Stomach (tissue), 9 donors: ENCODE data around the gene NEK7. TPM values are rescaled to one million over a fixed set of nuclear protein-coding genes. Genes with fewer than 3 reads are reported as not detected.

Experiments
- DNase-seq, 2 donors: peaks; one replicate each; pipeline versions ENCODE4 v3.0.0 to v3.0.0-alpha.2; 2013 to 2019
- H3K27ac ChIP-seq, 5 donors: fragments of 200-600 bp in 4 of 5; sonication (generic) in 4 of 5; one replicate each; pipeline ENCODE4 v1.5.1; 2013 to 2019; ENCODE audit warnings: mild to moderate bottlenecking in 1 of 5, moderate library complexity in 1 of 5
- H3K27me3 ChIP-seq, 3 donors: fragments of 200-600 bp; sonication (generic); one replicate each; pipeline ENCODE4 v1.5.1; 2017 to 2019; ENCODE audit warnings: mixed run types in 1 of 3
- H3K36me3 ChIP-seq, 4 donors: fragments of 200-600 bp; sonication (generic); 1 replicate in 3 of 4; 2 replicates in 1 of 4; pipeline ENCODE4 v1.5.1; 2016 to 2019
- H3K4me1 ChIP-seq, 4 donors: fragments of 200-600 bp; sonication (generic); one replicate each; pipeline ENCODE4 v1.5.1; 2016 to 2019
- H3K4me3 ChIP-seq, 4 donors: fragments of 200-600 bp; sonication (generic) in 3 of 4; one replicate each; pipeline ENCODE4 v1.5.1; 2016 to 2019; ENCODE audit warnings: mild to moderate bottlenecking in 1 of 4
- H3K9me3 ChIP-seq, 4 donors: fragments of 200-600 bp; sonication (generic); one replicate each; pipeline ENCODE4 v1.5.1; 2016 to 2019
- EP300 ChIP-seq: sonication (generic); formaldehyde crosslinking; IDR thresholded peaks from one replicate; pipeline ENCODE4 v1.6.1; 2017; ENCODE audit warnings: antibody characterized with exemption
- POLR2A ChIP-seq, 4 donors: fragments of 450-650 bp; IDR thresholded peaks; one replicate each; pipeline ENCODE4 v1.6.1; 2016; ENCODE audit warnings: antibody characterized with exemption in 4 of 4, control low read depth in 2 of 4, mild to moderate bottlenecking in 1 of 4, moderate library complexity in 1 of 4
- POLR2AphosphoS5 ChIP-seq, 3 donors: sonication (generic); formaldehyde crosslinking; IDR thresholded peaks; one replicate each; pipeline ENCODE4 v1.6.1; 2016; ENCODE audit warnings: antibody characterized with exemption in 3 of 3
- WGBS, 5 donors: extraction: QIAGEN DNeasy Blood & Tissue Kit in 3 of 5; methylation state at CpG; one replicate each; pipeline versions ENCODE4 v1.1.5 to v1.1.7; 2013 to 2018; 5-methylcytosine and 5-hydroxymethylcytosine counted together
- intact Hi-C: fragments of 100-400 bp; cut with DNase I; formaldehyde crosslinking; loops from one replicate; pipeline ENCODE4 v1.15.1; 2023; ENCODE audit warnings: low total_unique reads
- polyA plus RNA-seq, 3 donors: library from polyadenylated mRNA; stranded (reverse); fragments of 200-250 nt; gene quantifications; one replicate each; pipeline ENCODE4 v1.2.3, GENCODE V29; 2013
- total RNA-seq, 5 donors: library from RNA; depleted of rRNA; stranded (reverse); fragments of >200 nt; gene quantifications; one replicate each; pipeline versions ENCODE4 v1.1.0 to v1.2.3, GENCODE V29; 2014 to 2016
- TF ChIP-seq, protein P1 (sequence below), 7 experiments: fragments of 450-650 bp in 4 of 7; fragments of 200-600 bp in 3 of 7; sonication (generic) in 3 of 7; IDR thresholded peaks; one replicate each; pipeline ENCODE4 v1.5.1; 2016 to 2019; ENCODE audit warnings: antibody characterized with exemption in 7 of 7, control low read depth in 2 of 7, mild to moderate bottlenecking in 1 of 7
- donor health status: healthy with polysubstance abuse.
- donor health status: Bipolar disorder and iron deficiency.
- donor health status: healthy.

The NEK7 gene
- total and polyA plus RNA-seq, 8 donors = 13.2 to 116 (median 35.4) TPM

DNA sequence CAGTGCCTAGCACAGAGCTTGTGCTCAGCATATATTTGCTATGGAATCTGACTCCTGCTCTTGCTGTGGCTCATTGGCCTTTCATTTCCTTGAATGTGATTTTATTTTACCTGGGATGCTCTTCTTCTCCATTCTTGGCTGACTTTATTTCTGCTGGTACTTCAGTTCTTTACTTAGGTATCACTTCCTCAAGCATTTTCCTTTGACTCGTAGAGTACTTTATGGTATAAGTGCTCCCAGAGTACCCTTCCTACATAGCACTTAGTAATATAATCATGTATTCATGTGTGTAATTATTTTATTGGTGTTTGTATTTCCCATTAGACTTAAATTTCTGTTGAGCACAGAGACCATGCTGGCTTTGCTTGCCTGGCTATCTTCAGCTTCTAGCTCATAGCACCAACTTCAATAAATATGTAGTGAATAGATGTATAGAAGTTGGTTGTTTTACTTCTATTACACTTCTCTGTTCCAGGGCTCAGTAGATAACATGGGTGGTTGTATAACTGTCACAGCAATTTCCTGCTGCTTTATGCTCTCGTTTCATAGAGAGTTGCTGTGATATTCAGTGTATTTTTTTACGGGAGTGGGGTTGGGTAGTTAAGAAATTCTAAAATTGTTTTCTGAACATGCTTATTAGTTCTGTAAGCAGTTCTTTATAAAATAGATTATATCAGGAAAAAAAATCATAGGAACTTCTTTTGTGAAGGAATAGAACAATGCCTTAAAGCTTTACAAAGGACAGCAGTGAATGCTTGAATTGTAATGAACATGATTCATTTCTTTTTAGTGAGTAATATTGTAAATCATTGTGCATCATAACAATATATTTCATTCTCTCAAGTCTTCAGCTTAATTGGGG is 112.2 kb downstream of the NEK7 start:
- intact Hi-C loops = no loop called here
- no peak for TF ChIP-seq EP300
- TF ChIP-seq, protein P1, sequence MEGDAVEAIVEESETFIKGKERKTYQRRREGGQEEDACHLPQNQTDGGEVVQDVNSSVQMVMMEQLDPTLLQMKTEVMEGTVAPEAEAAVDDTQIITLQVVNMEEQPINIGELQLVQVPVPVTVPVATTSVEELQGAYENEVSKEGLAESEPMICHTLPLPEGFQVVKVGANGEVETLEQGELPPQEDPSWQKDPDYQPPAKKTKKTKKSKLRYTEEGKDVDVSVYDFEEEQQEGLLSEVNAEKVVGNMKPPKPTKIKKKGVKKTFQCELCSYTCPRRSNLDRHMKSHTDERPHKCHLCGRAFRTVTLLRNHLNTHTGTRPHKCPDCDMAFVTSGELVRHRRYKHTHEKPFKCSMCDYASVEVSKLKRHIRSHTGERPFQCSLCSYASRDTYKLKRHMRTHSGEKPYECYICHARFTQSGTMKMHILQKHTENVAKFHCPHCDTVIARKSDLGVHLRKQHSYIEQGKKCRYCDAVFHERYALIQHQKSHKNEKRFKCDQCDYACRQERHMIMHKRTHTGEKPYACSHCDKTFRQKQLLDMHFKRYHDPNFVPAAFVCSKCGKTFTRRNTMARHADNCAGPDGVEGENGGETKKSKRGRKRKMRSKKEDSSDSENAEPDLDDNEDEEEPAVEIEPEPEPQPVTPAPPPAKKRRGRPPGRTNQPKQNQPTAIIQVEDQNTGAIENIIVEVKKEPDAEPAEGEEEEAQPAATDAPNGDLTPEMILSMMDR (IDR thresholded peaks at IDR 0.05) = no peak
- no peak for TF ChIP-seq POLR2A (IDR thresholded peaks at IDR 0.05)
- no peak for TF ChIP-seq POLR2AphosphoS5 (IDR thresholded peaks at IDR 0.05)
- H3K27ac ChIP-seq = no peak overlapping the region
- no peaks in the 10 kb centered on the region for H3K27me3 ChIP-seq
- DNase-seq = no peak
- H3K4me3 ChIP-seq = no peak overlapping the region
- 70 to 77% (median 74%) methylated on average over 3 of the region's 3 CpGs for WGBS, 5 donors
- no peaks in the 10 kb centered on the region for H3K9me3 ChIP-seq
- peaks cover 0 to 30% (median 14%) of the 10 kb centered on the region in 4 donors for H3K4me1 ChIP-seq
- H3K36me3 ChIP-seq = peaks cover 0 to 20% (median 4%) of the 10 kb centered on the region in 4 donors

DNA sequence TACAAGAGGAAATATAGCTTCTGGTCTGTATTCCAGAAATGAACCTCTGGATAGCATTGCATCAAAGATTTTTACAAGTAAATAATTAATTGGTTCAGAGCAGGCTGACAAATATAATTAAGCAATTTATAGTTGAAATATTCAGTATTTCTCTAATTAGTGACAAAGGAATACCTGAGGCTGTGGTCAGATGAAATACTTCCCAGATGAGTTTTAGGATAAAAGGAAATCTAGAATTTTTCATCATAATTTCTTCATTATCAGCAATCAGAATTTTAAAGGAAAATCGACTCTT is 112.8 kb downstream of the NEK7 start:
- TF ChIP-seq, protein P1 (IDR thresholded peaks at IDR 0.05) = no peak
- TF ChIP-seq POLR2AphosphoS5 (IDR thresholded peaks at IDR 0.05) (no peak), EP300 (no peak), POLR2A (IDR thresholded peaks at IDR 0.05) (no peak)
- peaks cover 0 to 16% (median 4%) of the 10 kb centered on the region in 4 donors for H3K36me3 ChIP-seq
- no peaks in the 10 kb centered on the region for H3K9me3 ChIP-seq
- DNase-seq = no peak
- intact Hi-C loops = no loop called here
- 96 to 98% (median 97%) methylated on average over 1 of the region's 1 CpG for WGBS, 5 donors
- H3K27me3 ChIP-seq = no peaks in the 10 kb centered on the region
- peaks cover 0 to 31% (median 15%) of the 10 kb centered on the region in 4 donors for H3K4me1 ChIP-seq
- no peak overlapping the region for H3K27ac ChIP-seq
- H3K4me3 ChIP-seq = no peak overlapping the region

DNA sequence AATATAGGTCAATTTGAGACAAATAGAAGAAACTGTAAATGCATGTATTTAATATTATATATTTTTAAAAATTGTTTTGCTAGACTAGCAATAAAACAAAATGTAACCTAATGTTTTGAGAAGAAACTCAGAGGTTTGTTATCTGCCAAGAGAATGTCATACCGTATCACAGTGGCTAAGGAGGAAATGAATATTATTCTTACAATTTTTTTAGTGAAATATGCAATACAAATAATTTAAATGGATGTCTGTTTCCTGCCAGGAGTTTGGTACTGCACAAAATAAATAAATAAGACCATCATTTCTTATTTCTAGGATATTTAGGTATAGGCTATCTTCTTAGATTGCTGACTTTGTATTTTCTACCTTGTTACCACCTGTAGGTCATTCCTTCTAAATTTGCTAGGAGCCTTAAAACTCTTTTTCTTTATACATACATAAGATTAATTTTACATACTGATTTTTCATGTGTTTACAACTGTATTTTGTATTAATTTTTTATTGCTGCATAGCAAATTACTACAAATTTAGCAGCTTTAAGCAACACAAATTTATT is 113.6 kb downstream of the NEK7 start:
- Histone ChIP-seq H3K4me1 (peaks cover 0 to 25% (median 12%) of the 10 kb centered on the region in 4 donors), H3K36me3 (peaks cover 0 to 13% (median under 1%) of the 10 kb centered on the region in 4 donors), H3K27me3 (no peaks in the 10 kb centered on the region), H3K27ac (no peak overlapping the region), H3K9me3 (no peaks in the 10 kb centered on the region), H3K4me3 (no peak overlapping the region)
- 58 to 95% (median 84%) methylated on average over 1 of the region's 1 CpG for WGBS, 5 donors
- TF ChIP-seq POLR2A (IDR thresholded peaks at IDR 0.05) (no peak), EP300 (no peak), POLR2AphosphoS5 (IDR thresholded peaks at IDR 0.05) (no peak)
- TF ChIP-seq, protein P1 (IDR thresholded peaks at IDR 0.05) = no peak
- no peak for DNase-seq
- intact Hi-C loops = no loop called here

DNA sequence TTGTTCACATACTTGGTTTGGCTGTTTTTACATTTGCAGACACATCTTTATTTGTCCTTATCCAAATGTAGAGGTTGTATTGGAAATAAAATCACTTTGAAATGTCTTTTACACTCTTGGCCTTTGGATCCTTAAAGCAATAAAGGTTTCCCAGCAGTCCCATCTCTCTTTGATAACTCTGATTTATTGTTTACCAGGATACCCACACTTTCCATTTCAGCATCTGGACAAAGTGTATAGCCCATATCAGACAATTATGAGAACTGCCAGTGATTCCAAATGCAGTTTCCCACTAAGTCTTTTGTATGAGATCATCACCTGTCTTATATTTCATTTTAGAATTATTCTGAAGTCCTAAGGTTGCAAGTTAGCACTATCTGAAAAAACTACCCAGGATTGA is 114.7 kb downstream of the NEK7 start:
- DNase-seq = no peak
- Histone ChIP-seq H3K4me3 (no peak overlapping the region), H3K27ac (no peak overlapping the region), H3K4me1 (peaks cover 0 to 23% (median 11%) of the 10 kb centered on the region in 4 donors), H3K9me3 (no peaks in the 10 kb centered on the region), H3K36me3 (peaks cover 0 to 5% (median 0%) of the 10 kb centered on the region in 4 donors), H3K27me3 (no peaks in the 10 kb centered on the region)
- no peak for TF ChIP-seq POLR2A (IDR thresholded peaks at IDR 0.05)
- intact Hi-C loops = no loop called here

DNA sequence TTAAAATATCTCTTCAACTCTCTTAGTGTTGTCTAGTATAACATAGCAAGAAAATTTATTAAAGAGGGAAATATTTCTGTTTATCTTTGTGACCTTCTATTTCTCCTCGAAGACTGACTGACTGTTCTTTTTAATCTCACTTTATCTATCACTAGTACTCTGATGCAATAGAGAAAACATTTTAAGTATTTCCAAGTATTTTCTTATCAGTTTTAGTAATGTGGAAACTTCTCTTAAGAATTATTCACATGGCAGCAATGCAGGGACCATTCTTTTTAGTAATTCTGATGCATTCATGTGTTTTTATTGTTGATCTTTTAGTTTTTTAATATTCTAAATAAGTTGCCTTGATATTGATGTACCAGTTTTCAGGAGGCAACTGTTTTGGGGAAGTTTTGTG is 115.7 kb downstream of the NEK7 start:
- H3K27ac ChIP-seq = no peak overlapping the region
- no peaks in the 10 kb centered on the region for H3K9me3 ChIP-seq
- no peak overlapping the region for H3K4me3 ChIP-seq
- peaks cover 0 to 23% (median 11%) of the 10 kb centered on the region in 4 donors for H3K4me1 ChIP-seq
- no peak for TF ChIP-seq POLR2A (IDR thresholded peaks at IDR 0.05)
- TF ChIP-seq POLR2AphosphoS5 (IDR thresholded peaks at IDR 0.05) = no peak
- TF ChIP-seq EP300 = no peak
- TF ChIP-seq, protein P1 (IDR thresholded peaks at IDR 0.05) = no peak
- no peaks in the 10 kb centered on the region for H3K36me3 ChIP-seq
- DNase-seq = no peak
- intact Hi-C loops = no loop called here
- 14 to 38% (median 24%) methylated on average over 1 of the region's 1 CpG for WGBS, 5 donors
- H3K27me3 ChIP-seq = no peaks in the 10 kb centered on the region
